Suprapubic skin (tissue), 4 donors: ENCODE measurements around the gene FAM131C. TPM values are rescaled to one million over a fixed set of nuclear protein-coding genes. Genes with fewer than 3 reads are reported as not detected.

Source experiments
- total RNA-seq, 4 donors: library from RNA; depleted of rRNA; stranded (reverse); fragments of >200 nt; gene quantifications; one replicate each; pipeline ENCODE4 v1.1.0, GENCODE V29; 2016

FAM131C gene
- total RNA-seq, 4 donors from 2014 or later: 0.72 to 1.6 (median 1.2) TPM; not detected in 1

Other genes starting within 250 kb of the FAM131C start
- gene SPEN, start 225.9 kb downstream of the FAM131C start, total RNA-seq: 10 to 100 TPM; 55.0 to 79.7 (median 63.8) TPM
- 10 to 100 TPM; 27.2 to 44.4 (median 34.1) TPM for gene ZBTB17, start 97.5 kb downstream of the FAM131C start, total RNA-seq
- not detected for gene SRARP, start 69.4 kb downstream of the FAM131C start, total RNA-seq
- gene HSPB7, start 55.6 kb downstream of the FAM131C start, total RNA-seq: 1 to 10 TPM; 1.9 to 7.0 (median 3.3) TPM
- 1 to 10 TPM in 1 of 4 donors, under 1 TPM in 2, not detected in 1; 0.23 to 1.9 (median 0.51) TPM for gene CLCNKA, start 51.6 kb downstream of the FAM131C start, total RNA-seq
- under 1 TPM in 1 of 4 donors, not detected in 3; 0.42 TPM for gene CLCNKB, start 29.9 kb downstream of the FAM131C start, total RNA-seq
- 100 to 1,000 TPM in 3 of 4 donors, 10 to 100 TPM in 1; 59.0 to 145 (median 104) TPM for gene EPHA2, start 82.4 kb upstream of the FAM131C start, total RNA-seq
- 10 to 100 TPM; 33.0 to 83.8 (median 45.7) TPM for gene ARHGEF19, start 139.0 kb upstream of the FAM131C start, total RNA-seq
- gene CPLANE2, start 163.5 kb upstream of the FAM131C start, total RNA-seq: 10 to 100 TPM in 2 of 4 donors, 1 to 10 TPM in 2; 5.2 to 20.4 (median 12.7) TPM